GM23338 (cell line): ENCODE data around the gene ST6GALNAC3. TPM values are rescaled to one million over a fixed set of nuclear protein-coding genes. Genes with fewer than 3 reads are reported as not detected.

ENCODE experiments used
- ATAC-seq: fragments of 200-7000 bp; cut with Tn5 transposase; 3 replicates; pipeline ENCODE4 v1.9.1; 2020
- DNase-seq: peaks from one replicate; pipeline ENCODE4 v3.0.0-alpha.2; 2015; ENCODE audit warnings: low spot score
- H2AFZ ChIP-seq: fragments of 200-600 bp; sonication (generic); 2 replicates; pipeline ENCODE4 v1.8.0; 2016; ENCODE audit warnings: antibody characterized with exemption, mild to moderate bottlenecking, moderate library complexity
- H3F3A ChIP-seq: fragments of 200-600 bp; sonication (generic); replicated peaks from 2 replicates; pipeline ENCODE4 v1.8.0; 2017; ENCODE audit warnings: antibody characterized with exemption, mixed run types, low read depth
- H3K27ac ChIP-seq: fragments of 200-600 bp; sonication (generic); 2 replicates; pipeline ENCODE4 v1.6.1; 2016; ENCODE audit warnings: low read depth
- H3K27me3 ChIP-seq: fragments of 200-600 bp; sonication (generic); 2 replicates; pipeline ENCODE4 v1.8.0; 2016; ENCODE audit warnings: mild to moderate bottlenecking, mixed run types, moderate library complexity; ENCODE audit not compliant: insufficient read depth
- H3K36me3 ChIP-seq: fragments of 200-600 bp; sonication (generic); 2 replicates; pipeline ENCODE4 v1.8.0; 2016; ENCODE audit warnings: mild to moderate bottlenecking; ENCODE audit not compliant: insufficient read depth
- H3K4me1 ChIP-seq: fragments of 200-600 bp; sonication (generic); 2 replicates; pipeline ENCODE4 v1.8.0; 2016; ENCODE audit warnings: mild to moderate bottlenecking, moderate library complexity; ENCODE audit not compliant: insufficient read depth
- H3K4me2 ChIP-seq: fragments of 200-600 bp; sonication (generic); 2 replicates; pipeline ENCODE4 v1.7.1; 2017; ENCODE audit warnings: mixed run types
- H3K4me3 ChIP-seq: fragments of 200-600 bp; sonication (generic); 2 replicates; pipeline ENCODE4 v1.6.1; 2016; ENCODE audit warnings: mixed run types
- H3K79me2 ChIP-seq: fragments of 200-600 bp; sonication (generic); replicated peaks from 2 replicates; pipeline ENCODE4 v1.8.0; 2017; ENCODE audit warnings: mild to moderate bottlenecking; ENCODE audit not compliant: insufficient read depth
- H3K9me2 ChIP-seq: fragments of 200-600 bp; sonication (generic); 2 replicates; pipeline ENCODE4 v1.8.0; 2017; ENCODE audit not compliant: insufficient read depth
- H4K20me1 ChIP-seq: fragments of 200-600 bp; sonication (generic); replicated peaks from 2 replicates; pipeline ENCODE4 v1.8.0; 2017; ENCODE audit warnings: mild to moderate bottlenecking; ENCODE audit not compliant: insufficient read depth
- H3K27ac Mint-ChIP-seq: 2 replicates; pipeline ENCODE4 v1.8.0; 2020; ENCODE audit warnings: inconsistent platforms, mild to moderate bottlenecking, moderate library complexity, mixed read lengths
- H3K27me3 Mint-ChIP-seq: 3 replicates; pipeline ENCODE4 v1.8.0; 2022; ENCODE audit warnings: low read depth, mild to moderate bottlenecking, moderate library complexity, mixed read lengths, inconsistent platforms; ENCODE audit not compliant: insufficient read depth, poor library complexity
- H3K36me3 Mint-ChIP-seq: 3 replicates; pipeline ENCODE4 v1.8.0; 2021; ENCODE audit warnings: low read depth, mild to moderate bottlenecking, inconsistent platforms, moderate library complexity, mixed read lengths
- H3K4me1 Mint-ChIP-seq: 3 replicates; pipeline ENCODE4 v1.8.0; 2020; ENCODE audit warnings: mild to moderate bottlenecking, inconsistent platforms, mixed read lengths
- H3K4me3 Mint-ChIP-seq: 3 replicates; pipeline ENCODE4 v1.8.0; 2021; ENCODE audit warnings: moderate library complexity, mild to moderate bottlenecking, inconsistent platforms, mixed read lengths
- H3K9me3 Mint-ChIP-seq: 3 replicates; pipeline ENCODE4 v1.8.0; 2020; ENCODE audit warnings: moderate library complexity, mild to moderate bottlenecking, inconsistent platforms, mixed read lengths
- CREB1 ChIP-seq: fragments of 250-450 bp; sonication (Bioruptor Pico); IDR thresholded peaks from 2 replicates; pipeline ENCODE4 v1.5.0; 2020; ENCODE audit warnings: low read depth, mild to moderate bottlenecking, moderate library complexity
- CTCF ChIP-seq, 2 experiments: fragments of 200-600 bp in 1 of 2; sonication (generic) in 1 of 2; conservative IDR thresholded peaks; 2 replicates each; pipeline versions ENCODE4 v1.5.1 to v1.6.1; 2016 to 2017; ENCODE audit warnings: antibody characterized with exemption in 2 of 2, low read depth in 2 of 2, mild to moderate bottlenecking in 2 of 2, moderate library complexity in 1 of 2
- EZH2 ChIP-seq: fragments of 200-600 bp; sonication (generic); IDR thresholded peaks from one replicate; pipeline ENCODE4 v1.8.0; 2017; ENCODE audit warnings: antibody characterized with exemption, mild to moderate bottlenecking, low read depth; ENCODE audit not compliant: unreplicated experiment
- EZH2phosphoT487 ChIP-seq: fragments of 200-600 bp; sonication (generic); IDR thresholded peaks from one replicate; pipeline ENCODE4 v1.8.1; 2018; ENCODE audit warnings: antibody characterized with exemption; ENCODE audit not compliant: unreplicated experiment
- JUNB ChIP-seq: IDR thresholded peaks from one replicate; pipeline ENCODE4 v1.6.1; 2016; ENCODE audit warnings: antibody characterized with exemption; ENCODE audit not compliant: unreplicated experiment
- NANOG ChIP-seq: IDR thresholded peaks from 2 replicates; pipeline ENCODE4 v1.6.1; 2016; ENCODE audit warnings: antibody characterized with exemption, borderline replicate concordance
- POLR2AphosphoS5 ChIP-seq: IDR thresholded peaks from 2 replicates; pipeline ENCODE4 v1.6.1; 2016; ENCODE audit warnings: antibody characterized with exemption, low read depth
- STAT1 ChIP-seq: IDR thresholded peaks from one replicate; pipeline ENCODE4 v1.6.1; 2016; ENCODE audit warnings: antibody characterized with exemption; ENCODE audit not compliant: unreplicated experiment
- ZNF114 ChIP-seq: fragments of 250-450 bp; sonication (Bioruptor Pico); IDR thresholded peaks from 2 replicates; pipeline ENCODE4 v1.5.0; 2020; ENCODE audit warnings: mild to moderate bottlenecking, moderate library complexity
- ZNF331 ChIP-seq: fragments of 250-450 bp; sonication (Bioruptor Pico); IDR thresholded peaks from 2 replicates; pipeline ENCODE4 v1.5.0; 2020; ENCODE audit warnings: low read depth, mild to moderate bottlenecking, moderate library complexity
- ZNF462 ChIP-seq: fragments of 250-450 bp; sonication (Bioruptor Pico); IDR thresholded peaks from 2 replicates; pipeline ENCODE4 v1.5.0; 2020; ENCODE audit warnings: mild to moderate bottlenecking, moderate library complexity
- polyA plus RNA-seq: library from polyadenylated mRNA; unstranded; fragments of >200 nt; fragmentation: Nextera tagmentation; extraction: Ambion mirVana; gene quantifications from 2 replicates; pipeline ENCODE4 v1.2.1, GENCODE V29; 2016
- total RNA-seq: library from RNA; depleted of rRNA; stranded (reverse); fragments of >200 nt; shearing (Covaris generic); gene quantifications from 2 replicates; pipeline ENCODE4 v1.2.3, GENCODE V29; 2014
- TF ChIP-seq, protein P1 (sequence below): IDR thresholded peaks from 2 replicates; pipeline ENCODE4 v1.6.1; 2016; ENCODE audit warnings: antibody characterized with exemption
- TF ChIP-seq, protein P2 (sequence below): IDR thresholded peaks from one replicate; pipeline ENCODE4 v1.6.1; 2018; ENCODE audit warnings: antibody characterized with exemption; ENCODE audit not compliant: unreplicated experiment

Gene ST6GALNAC3
- total and polyA plus RNA-seq, 2 experiments from 2014 or later, result 4.7 to 11.6 TPM

GRCh38 chr1:76343356-76343755 lies 268.8 kb downstream of the ST6GALNAC3 start:
- no peak overlapping the region for H3K4me2 ChIP-seq
- no peak overlapping the region for H3K4me3 ChIP-seq
- DNase-seq (no peak), ATAC-seq (no peak)
- H3K9me3 Mint-ChIP-seq, result no peaks in the 10 kb centered on the region; the same call in 2 of the 3 replicates
- no peak overlapping the region for H3K27ac ChIP-seq
- H3K9me2 ChIP-seq, result no peaks in the 10 kb centered on the region; the same call in 1 of the 2 replicates
- H3K4me1 ChIP-seq, result no peaks in the 10 kb centered on the region
- H3K36me3 ChIP-seq, result no peaks in the 10 kb centered on the region
- no peak overlapping the region for H3K4me3 Mint-ChIP-seq
- no peaks in the 10 kb centered on the region for H3K4me1 Mint-ChIP-seq
- 0 out of 3 replicates have a peak, but pooled peaks cover 2% of the 10 kb centered on the region for H3K36me3 Mint-ChIP-seq
- H2AFZ ChIP-seq, result no peak overlapping the region
- no peak overlapping the region for H3K27ac Mint-ChIP-seq
- no peaks in the 10 kb centered on the region for H3F3A ChIP-seq
- H3K79me2 ChIP-seq, result no peaks in the 10 kb centered on the region
- H4K20me1 ChIP-seq, result no peaks in the 10 kb centered on the region
- TF ChIP-seq ZNF462, result no peak
- no peak for TF ChIP-seq JUNB
- no peak for TF ChIP-seq EZH2
- no peak for TF ChIP-seq STAT1
- no peak for TF ChIP-seq EZH2phosphoT487
- TF ChIP-seq, protein P1, sequence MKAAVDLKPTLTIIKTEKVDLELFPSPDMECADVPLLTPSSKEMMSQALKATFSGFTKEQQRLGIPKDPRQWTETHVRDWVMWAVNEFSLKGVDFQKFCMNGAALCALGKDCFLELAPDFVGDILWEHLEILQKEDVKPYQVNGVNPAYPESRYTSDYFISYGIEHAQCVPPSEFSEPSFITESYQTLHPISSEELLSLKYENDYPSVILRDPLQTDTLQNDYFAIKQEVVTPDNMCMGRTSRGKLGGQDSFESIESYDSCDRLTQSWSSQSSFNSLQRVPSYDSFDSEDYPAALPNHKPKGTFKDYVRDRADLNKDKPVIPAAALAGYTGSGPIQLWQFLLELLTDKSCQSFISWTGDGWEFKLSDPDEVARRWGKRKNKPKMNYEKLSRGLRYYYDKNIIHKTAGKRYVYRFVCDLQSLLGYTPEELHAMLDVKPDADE, result no peak
- TF ChIP-seq, protein P2, sequence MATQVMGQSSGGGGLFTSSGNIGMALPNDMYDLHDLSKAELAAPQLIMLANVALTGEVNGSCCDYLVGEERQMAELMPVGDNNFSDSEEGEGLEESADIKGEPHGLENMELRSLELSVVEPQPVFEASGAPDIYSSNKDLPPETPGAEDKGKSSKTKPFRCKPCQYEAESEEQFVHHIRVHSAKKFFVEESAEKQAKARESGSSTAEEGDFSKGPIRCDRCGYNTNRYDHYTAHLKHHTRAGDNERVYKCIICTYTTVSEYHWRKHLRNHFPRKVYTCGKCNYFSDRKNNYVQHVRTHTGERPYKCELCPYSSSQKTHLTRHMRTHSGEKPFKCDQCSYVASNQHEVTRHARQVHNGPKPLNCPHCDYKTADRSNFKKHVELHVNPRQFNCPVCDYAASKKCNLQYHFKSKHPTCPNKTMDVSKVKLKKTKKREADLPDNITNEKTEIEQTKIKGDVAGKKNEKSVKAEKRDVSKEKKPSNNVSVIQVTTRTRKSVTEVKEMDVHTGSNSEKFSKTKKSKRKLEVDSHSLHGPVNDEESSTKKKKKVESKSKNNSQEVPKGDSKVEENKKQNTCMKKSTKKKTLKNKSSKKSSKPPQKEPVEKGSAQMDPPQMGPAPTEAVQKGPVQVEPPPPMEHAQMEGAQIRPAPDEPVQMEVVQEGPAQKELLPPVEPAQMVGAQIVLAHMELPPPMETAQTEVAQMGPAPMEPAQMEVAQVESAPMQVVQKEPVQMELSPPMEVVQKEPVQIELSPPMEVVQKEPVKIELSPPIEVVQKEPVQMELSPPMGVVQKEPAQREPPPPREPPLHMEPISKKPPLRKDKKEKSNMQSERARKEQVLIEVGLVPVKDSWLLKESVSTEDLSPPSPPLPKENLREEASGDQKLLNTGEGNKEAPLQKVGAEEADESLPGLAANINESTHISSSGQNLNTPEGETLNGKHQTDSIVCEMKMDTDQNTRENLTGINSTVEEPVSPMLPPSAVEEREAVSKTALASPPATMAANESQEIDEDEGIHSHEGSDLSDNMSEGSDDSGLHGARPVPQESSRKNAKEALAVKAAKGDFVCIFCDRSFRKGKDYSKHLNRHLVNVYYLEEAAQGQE, result no peak
- no peak for TF ChIP-seq ZNF331 (CRISPR knock-in tag)
- TF ChIP-seq NANOG, result no peak
- TF ChIP-seq ZNF114 (CRISPR knock-in tag), result no peak
- no peak for TF ChIP-seq CREB1 (CRISPR knock-in tag)
- TF ChIP-seq POLR2AphosphoS5, result no peak
- no peak for TF ChIP-seq CTCF (conservative IDR thresholded peaks at IDR 0.05; ENCODE audit: low read depth in 2 of 2)
- no peaks in the 10 kb centered on the region for H3K27me3 Mint-ChIP-seq
- no peaks in the 10 kb centered on the region for H3K27me3 ChIP-seq
